Caco-2 (cell line): Measurements from ENCODE around the gene MKRN2. TPM values are rescaled to one million over a fixed set of nuclear protein-coding genes. Genes with fewer than 3 reads are reported as not detected.

Source experiments
- BruUV-seq: library from RNA; stranded (reverse); fragments of 400-500 nt; replicated peaks from 2 replicates; lab custom pipeline; 2021; lab: Mats Ljungman, UMichigan
- CTCF ChIA-PET: fragments of 300-600 bp; sonication (Branson Sonifier 250); formaldehyde crosslinking; loops from one replicate; lab custom pipeline; 2022; ENCODE audit warnings: antibody characterized with exemption; lab: Charles Lee
- POLR2A ChIA-PET: fragments of 300-600 bp; sonication (Branson Sonifier 250); formaldehyde crosslinking; loops from one replicate; lab custom pipeline; 2022; ENCODE audit warnings: antibody characterized with exemption; lab: Charles Lee
- DNase-seq, 2 experiments: peaks; one replicate each; pipeline versions ENCODE4 v3.0.0 to v3.0.0-alpha.2; 2020 to 2022
- H3K27me3 ChIP-seq: replicated peaks from 2 replicates; pipeline ENCODE4 v1.6.0; 2011; ENCODE audit warnings: low read length; ENCODE audit not compliant: control insufficient read depth, insufficient read depth
- H3K36me3 ChIP-seq: 2 replicates; pipeline ENCODE4 v1.5.1; 2011; ENCODE audit warnings: low read length; ENCODE audit not compliant: control insufficient read depth, insufficient read depth
- H3K4me1 ChIP-seq: fragments of 250-450 bp; sonication (Bioruptor Pico); 2 replicates; pipeline ENCODE4 v1.5.1; 2020; ENCODE audit warnings: mild to moderate bottlenecking
- H3K4me3 ChIP-seq: 2 replicates; pipeline ENCODE4 v1.5.1; 2011; ENCODE audit warnings: low read depth, mild to moderate bottlenecking, control low read depth, low read length
- H3K9me3 ChIP-seq: fragments of 250-450 bp; sonication (Bioruptor Pico); 2 replicates; pipeline ENCODE4 v1.5.1; 2020; ENCODE audit warnings: mild to moderate bottlenecking, moderate library complexity
- H3K27ac Mint-ChIP-seq: one replicate; pipeline ENCODE4 v1.8.0; 2022; ENCODE audit warnings: mixed read lengths; ENCODE audit not compliant: unreplicated experiment
- H3K27me3 Mint-ChIP-seq: one replicate; pipeline ENCODE4 v1.8.0; 2022; ENCODE audit warnings: mixed read lengths; ENCODE audit not compliant: insufficient read depth, unreplicated experiment
- H3K36me3 Mint-ChIP-seq: one replicate; pipeline ENCODE4 v1.8.0; 2022; ENCODE audit warnings: mild to moderate bottlenecking, mixed read lengths; ENCODE audit not compliant: insufficient read depth, unreplicated experiment
- H3K4me1 Mint-ChIP-seq: one replicate; pipeline ENCODE4 v1.8.0; 2022; ENCODE audit warnings: low read depth, mixed read lengths; ENCODE audit not compliant: unreplicated experiment
- H3K4me3 Mint-ChIP-seq: one replicate; pipeline ENCODE4 v1.8.0; 2022; ENCODE audit warnings: mild to moderate bottlenecking, moderate library complexity, mixed read lengths; ENCODE audit not compliant: unreplicated experiment
- H3K9me3 Mint-ChIP-seq: one replicate; pipeline ENCODE4 v1.8.0; 2022; ENCODE audit warnings: mixed read lengths; ENCODE audit not compliant: unreplicated experiment
- CTCF ChIP-seq, 2 experiments: fragments of 200-600 bp in 1 of 2; IDR thresholded peaks; 1 replicate in 1 of 2; 2 replicates in 1 of 2; pipeline versions ENCODE4 v1.5.1 to v1.8.0; 2011 to 2022; ENCODE audit warnings: antibody characterized with exemption in 1 of 2, control low read depth in 1 of 2, inconsistent platforms in 1 of 2, low read depth in 1 of 2, low read length in 1 of 2, mild to moderate bottlenecking in 1 of 2, moderate library complexity in 1 of 2; ENCODE audit not compliant: insufficient read depth in 1 of 2, severe bottlenecking in 1 of 2, unreplicated experiment in 1 of 2
- intact Hi-C: fragments of 100-400 bp; cut with micrococcal nuclease; formaldehyde crosslinking; loops from one replicate; pipeline ENCODE4 v1.10.0; 2022; ENCODE audit not compliant: unreplicated experiment
- total RNA-seq: library from RNA; stranded (reverse); gene quantifications from 2 replicates; pipeline ENCODE4 v1.2.3, GENCODE V29; 2022

The MKRN2 gene
- total RNA-seq, 1 experiment from 2014 or later: 25.2 TPM

- ChIA-PET CTCF (no interaction called here), POLR2A (no interaction called here)
- Mint-ChIP-seq H3K27ac (no peak overlapping the region), H3K4me1 (no peaks in the 10 kb centered on the region), H3K9me3 (no peaks in the 10 kb centered on the region), H3K27me3 (no peaks in the 10 kb centered on the region), H3K36me3 (peaks cover 6% of the 10 kb centered on the region), H3K4me3 (no peak overlapping the region)
- no peaks in the 10 kb centered on the region for H3K9me3 ChIP-seq
- no peaks in the 10 kb centered on the region for H3K4me1 ChIP-seq
- intact Hi-C loops: no loop called here
- no peaks in the 10 kb centered on the region for H3K27me3 ChIP-seq
- BruUV-seq: no TSS peak
- no peaks in the 10 kb centered on the region; the same call in 1 of the 2 replicates for H3K36me3 ChIP-seq
- no peak for TF ChIP-seq CTCF (IDR thresholded peaks at IDR 0.05; ENCODE audit: insufficient read depth in 1 of 2, low read depth in 1 of 2, low read length in 1 of 2, severe bottlenecking in 1 of 2, unreplicated experiment in 1 of 2)
- DNase-seq: no peak
- no peak overlapping the region for H3K4me3 ChIP-seq
These were observed 35.9 kb upstream of the MKRN2 start for GRCh38 chr3:12521010-12521409.

- peaks cover 6% of the 10 kb centered on the region for H3K36me3 Mint-ChIP-seq
- no peak for TF ChIP-seq CTCF (IDR thresholded peaks at IDR 0.05; ENCODE audit: insufficient read depth in 1 of 2, low read depth in 1 of 2, low read length in 1 of 2, severe bottlenecking in 1 of 2, unreplicated experiment in 1 of 2)
- H3K27ac Mint-ChIP-seq: no peak overlapping the region
- no peaks in the 10 kb centered on the region for H3K4me1 Mint-ChIP-seq
- H3K9me3 Mint-ChIP-seq: no peaks in the 10 kb centered on the region
- no peaks in the 10 kb centered on the region for H3K27me3 Mint-ChIP-seq
- no peak overlapping the region for H3K4me3 ChIP-seq
- H3K4me3 Mint-ChIP-seq: no peak overlapping the region
- ChIA-PET CTCF (no interaction called here), POLR2A (no interaction called here)
- H3K9me3 ChIP-seq: no peaks in the 10 kb centered on the region
- H3K4me1 ChIP-seq: no peaks in the 10 kb centered on the region
- no peaks in the 10 kb centered on the region; the same call in 1 of the 2 replicates for H3K36me3 ChIP-seq
- no peak for DNase-seq
- BruUV-seq: no TSS peak
- H3K27me3 ChIP-seq: no peaks in the 10 kb centered on the region
- intact Hi-C loops: no loop called here
These were observed 34.2 kb upstream of the MKRN2 start for GRCh38 chr3:12522721-12523120.

- no peak for TF ChIP-seq CTCF (IDR thresholded peaks at IDR 0.05; ENCODE audit: insufficient read depth in 1 of 2, low read depth in 1 of 2, low read length in 1 of 2, severe bottlenecking in 1 of 2, unreplicated experiment in 1 of 2)
- CTCF ChIA-PET: no interaction called here
- Mint-ChIP-seq H3K36me3 (peaks cover 16% of the 10 kb centered on the region), H3K4me1 (no peaks in the 10 kb centered on the region), H3K27ac (no peak overlapping the region), H3K4me3 (no peak overlapping the region), H3K9me3 (no peaks in the 10 kb centered on the region), H3K27me3 (no peaks in the 10 kb centered on the region)
- Histone ChIP-seq H3K27me3 (no peaks in the 10 kb centered on the region), H3K36me3 (peaks cover 1% of the 10 kb centered on the region; the same call in 1 of the 2 replicates), H3K9me3 (no peaks in the 10 kb centered on the region), H3K4me3 (no peak overlapping the region), H3K4me1 (no peaks in the 10 kb centered on the region)
- DNase-seq: no peak
- intact Hi-C loops: no loop called here
- no TSS peak for BruUV-seq
- POLR2A ChIA-PET: no interaction called here
These were observed 29.1 kb upstream of the MKRN2 start for GRCh38 chr3:12527757-12528143.
